NOMO-1 treated with dmso at 0.1 percent for 144 hours (cell line): Measurements from ENCODE around the gene CD68.

Source experiments
- DNase-seq: peaks from one replicate; lab custom pipeline; 2025; ENCODE audit not compliant: unreplicated experiment; lab: John Stamatoyannopoulos, UW

Gene CD68, protein sequence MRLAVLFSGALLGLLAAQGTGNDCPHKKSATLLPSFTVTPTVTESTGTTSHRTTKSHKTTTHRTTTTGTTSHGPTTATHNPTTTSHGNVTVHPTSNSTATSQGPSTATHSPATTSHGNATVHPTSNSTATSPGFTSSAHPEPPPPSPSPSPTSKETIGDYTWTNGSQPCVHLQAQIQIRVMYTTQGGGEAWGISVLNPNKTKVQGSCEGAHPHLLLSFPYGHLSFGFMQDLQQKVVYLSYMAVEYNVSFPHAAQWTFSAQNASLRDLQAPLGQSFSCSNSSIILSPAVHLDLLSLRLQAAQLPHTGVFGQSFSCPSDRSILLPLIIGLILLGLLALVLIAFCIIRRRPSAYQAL

DNA sequence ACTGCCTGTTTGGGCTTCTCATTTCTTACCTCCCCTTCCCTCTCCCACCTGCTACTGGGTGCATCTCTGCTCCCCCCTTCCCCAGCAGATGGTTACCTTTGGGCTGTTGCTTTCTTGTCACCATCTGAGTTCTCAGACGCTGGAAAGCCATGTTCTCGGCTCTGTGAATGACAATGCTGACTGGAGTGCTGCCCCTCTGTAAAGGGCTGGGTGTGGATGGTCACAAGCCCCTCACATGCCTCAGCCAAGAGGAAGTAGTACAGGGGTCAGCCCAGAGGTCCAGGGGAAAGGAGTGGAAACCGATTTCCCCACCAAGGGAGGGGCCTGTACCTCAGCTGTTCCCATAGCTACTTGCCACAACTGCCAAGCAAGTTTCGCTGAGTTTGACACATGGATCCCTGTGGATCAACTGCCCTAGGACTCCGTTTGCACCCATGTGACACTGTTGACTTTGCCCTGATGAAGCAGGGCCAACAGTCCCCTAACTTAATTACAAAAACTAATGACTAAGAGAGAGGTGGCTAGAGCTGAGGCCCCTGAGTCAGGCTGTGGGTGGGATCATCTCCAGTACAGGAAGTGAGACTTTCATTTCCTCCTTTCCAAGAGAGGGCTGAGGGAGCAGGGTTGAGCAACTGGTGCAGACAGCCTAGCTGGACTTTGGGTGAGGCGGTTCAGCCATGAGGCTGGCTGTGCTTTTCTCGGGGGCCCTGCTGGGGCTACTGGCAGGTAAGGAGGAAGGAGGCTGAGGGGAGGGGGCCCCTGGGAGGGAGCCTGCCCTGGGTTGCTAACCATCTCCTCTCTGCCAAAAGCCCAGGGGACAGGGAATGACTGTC is at the start of gene CD68:
TSS of gene CD68 (plus strand) at position 638 of the 833 bp plus-strand sequence. CDS start at position 678, 40 bp downstream.
- DNase-seq = peak; percentile 99

DNA sequence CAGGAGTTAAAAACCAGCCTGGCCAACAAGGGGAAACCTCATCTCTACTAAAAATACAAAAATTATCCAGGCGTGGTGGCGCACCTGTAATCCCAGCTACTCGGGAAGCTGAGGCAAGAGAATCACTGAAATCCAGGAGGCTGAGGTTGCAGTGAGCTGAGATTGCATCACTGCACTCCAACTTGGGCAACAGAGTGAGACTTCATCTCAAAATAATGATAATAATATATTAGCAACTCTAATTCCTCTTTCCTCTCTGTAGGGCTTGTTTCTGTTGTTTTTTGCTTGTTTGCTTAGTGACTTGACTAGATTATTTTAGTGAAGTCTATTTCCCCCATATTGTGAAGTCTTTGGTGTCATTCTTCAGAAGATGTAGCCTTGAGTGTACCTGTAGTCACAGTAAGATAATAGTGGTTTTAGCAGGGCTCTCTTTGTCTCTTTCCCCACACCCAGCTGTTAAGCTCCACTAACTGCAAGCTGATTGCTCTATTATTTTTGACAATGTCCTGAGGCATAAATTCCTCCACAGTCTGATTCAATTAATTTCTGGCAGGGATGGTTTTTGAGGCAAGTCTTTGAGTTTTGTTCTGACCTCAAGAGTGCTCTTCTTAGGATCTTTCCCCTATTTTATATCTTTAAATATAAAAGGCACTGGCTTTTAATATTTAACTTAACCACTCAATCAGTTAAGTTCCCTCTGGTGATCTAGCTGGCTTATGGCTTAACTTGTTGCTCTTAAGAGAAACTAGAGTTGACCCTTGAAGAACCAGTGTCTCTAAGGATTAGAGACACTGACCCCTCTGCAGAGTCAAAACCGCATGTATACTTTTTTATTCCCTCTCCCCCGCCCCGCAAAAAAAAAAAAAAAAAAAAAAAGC is 49.2 kb upstream of the CD68 start:
- DNase-seq = no peak

DNA sequence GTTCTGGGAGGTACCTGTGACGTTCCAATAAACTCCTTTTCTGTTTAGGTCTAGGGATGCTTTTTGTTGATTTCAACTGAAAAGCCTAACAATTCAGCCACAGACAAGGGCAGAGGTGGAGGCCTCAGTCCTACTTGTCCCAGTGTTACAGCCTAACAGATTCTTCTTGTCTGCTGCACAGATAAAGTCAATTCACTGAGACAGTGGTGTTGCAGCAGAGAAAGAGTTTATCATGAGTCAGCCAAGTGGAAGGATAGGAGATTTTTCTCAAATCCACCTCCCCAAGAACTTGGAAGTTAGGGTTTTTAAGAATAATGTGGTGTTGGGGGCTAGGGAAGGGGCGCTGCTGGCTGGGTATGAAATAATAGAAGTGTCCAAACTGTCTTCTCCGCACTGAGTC is 41.4 kb upstream of the CD68 start:
- no peak for DNase-seq

DNA sequence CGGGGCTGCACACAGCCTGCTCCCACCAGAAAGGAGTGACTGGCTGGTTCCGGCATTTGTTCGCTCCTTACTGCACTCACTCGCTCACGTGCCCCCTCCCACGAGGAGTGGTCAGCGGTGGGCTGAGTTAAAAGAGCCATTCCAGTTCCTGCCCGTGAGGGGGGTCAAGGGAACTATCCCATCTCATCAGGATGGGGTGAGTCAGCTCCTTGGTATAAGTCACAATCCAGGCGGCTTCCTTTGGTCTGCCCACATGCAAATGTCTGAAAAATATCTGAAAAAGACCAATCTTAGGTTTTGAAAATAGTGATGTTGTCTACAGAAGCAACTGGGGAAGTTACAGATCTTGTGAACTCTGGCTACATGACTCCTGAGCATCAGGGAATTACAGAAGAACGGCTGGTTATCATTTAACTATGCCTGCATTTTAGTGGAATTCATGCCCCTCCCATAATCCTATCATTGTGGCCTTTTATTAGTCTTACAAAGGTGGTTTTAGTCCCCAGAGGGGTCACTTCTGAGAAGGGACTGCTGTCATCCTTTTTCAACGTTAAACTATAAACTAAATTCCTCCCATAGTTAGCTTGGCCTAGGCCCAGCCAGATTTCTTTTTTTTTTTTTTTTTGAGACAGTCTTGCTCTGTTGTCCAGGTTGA is 40.4 kb upstream of the CD68 start:
- DNase-seq = no peak

DNA sequence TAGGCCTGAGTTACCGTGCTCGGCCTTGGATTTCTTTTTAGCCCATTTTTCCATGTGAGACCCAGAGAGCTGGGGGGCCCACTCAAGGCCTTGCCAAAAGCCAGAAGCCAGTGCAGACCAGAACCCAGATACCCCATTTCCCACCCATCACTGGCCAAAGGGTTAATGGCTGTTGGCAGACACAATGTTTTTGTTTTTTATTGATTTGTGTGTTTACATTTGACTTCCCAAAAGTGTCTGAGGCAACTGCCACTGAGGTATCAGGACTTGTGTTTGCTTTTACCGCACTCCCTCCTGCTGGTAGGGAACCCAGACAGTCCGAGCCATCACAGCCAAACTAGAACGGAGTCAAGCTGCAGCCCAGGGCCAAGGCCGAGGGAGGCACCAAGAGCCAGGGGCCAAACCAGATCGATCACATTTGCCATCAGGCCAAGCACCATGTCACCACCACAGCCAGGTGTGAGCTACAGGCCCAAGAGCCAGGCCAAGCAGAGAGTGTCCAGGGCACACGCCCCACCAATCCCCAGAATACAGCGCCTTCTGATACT is 38.3 kb upstream of the CD68 start:
- no peak for DNase-seq

DNA sequence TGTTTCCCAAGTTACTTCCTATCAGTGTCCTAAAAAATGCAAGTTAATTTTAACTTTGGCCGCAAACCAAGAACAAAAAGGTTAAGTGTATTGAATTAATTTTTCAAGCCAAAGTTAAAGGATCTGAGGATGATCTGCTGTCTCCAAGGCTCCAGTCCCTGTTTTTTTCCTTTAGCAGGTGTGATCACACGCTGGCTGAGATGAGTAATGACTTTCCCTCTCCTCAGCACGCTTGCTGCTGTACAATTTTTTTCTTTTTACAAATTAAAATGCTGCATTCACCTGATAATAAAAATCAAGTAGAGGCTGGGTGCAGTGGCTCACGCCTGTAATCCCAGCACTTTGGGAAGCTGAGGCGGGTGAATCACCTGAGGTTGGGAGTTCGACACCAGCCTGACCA is 34.5 kb upstream of the CD68 start:
- DNase-seq = no peak

DNA sequence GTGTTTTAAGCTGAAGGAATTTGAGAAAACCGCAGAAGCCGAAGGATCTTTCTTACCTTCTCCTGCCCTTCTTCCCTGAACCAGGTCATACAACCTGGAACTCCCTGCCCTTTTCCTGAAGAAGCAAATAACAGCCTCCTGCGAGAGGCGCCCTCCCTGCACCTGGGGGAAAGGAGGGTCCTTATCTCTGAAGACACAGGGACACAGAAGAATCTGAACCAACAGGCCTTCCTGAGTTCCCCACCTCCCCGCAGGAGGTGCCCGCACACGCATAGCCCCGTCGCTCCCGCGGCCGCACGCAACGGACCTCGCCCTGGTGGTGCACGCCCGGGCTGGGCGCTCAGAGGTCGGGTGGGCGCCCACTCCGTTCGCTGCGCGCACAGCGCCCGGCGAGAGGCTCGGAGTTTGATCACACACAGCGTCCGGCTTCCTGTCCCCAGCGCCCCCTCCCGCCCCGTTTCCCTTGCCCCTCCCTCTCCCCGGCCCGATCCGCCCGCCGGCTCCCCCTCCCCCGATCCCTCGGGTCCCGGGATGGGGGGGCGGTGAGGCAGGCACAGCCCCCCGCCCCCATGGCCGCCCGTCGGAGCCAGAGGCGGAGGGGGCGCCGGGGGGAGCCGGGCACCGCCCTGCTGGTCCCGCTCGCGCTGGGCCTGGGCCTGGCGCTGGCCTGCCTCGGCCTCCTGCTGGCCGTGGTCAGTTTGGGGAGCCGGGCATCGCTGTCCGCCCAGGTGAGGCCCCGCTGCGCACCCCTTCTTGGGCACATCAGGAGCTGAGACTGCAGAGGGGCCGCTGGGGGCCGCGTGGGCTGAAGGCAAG is 30.6 kb upstream of the CD68 start, which contains the start of gene TNFSF12:
TSS of gene TNFSF12 (plus strand) at position 474 of the 816 bp plus-strand sequence. CDS start at position 570, 96 bp downstream.
- no peak for DNase-seq

DNA sequence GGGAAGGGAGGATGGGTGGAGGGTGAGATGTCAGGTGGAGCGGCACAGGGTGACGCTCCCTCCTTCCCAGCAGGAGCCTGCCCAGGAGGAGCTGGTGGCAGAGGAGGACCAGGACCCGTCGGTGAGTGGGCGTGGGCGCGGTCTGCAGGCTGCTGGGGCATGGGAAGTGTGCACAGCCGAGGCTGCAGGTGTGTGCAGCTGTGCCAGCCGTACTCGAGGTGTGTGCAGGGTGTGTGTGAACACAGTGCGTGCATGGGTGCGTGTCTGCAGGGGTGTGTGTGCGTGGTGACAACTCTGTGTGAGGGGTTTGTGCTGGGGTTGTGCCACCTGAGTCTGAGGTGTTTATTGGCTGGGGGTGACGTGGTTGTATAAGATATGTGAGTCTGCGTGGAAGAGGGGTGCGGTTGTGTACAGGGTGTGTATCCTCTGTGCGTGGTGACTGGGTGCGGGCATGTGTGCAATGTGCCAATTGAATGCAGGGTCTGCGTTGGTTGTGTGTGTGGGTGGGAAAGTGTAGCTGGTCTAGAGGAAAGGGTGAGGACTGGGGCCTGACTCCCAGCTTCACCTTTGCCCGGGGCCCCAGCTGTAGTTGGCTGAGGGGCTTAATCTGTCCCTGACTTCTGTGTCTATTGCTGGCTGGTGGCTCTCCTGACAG is 29.9 kb upstream of the CD68 start:
- DNase-seq = no peak

DNA sequence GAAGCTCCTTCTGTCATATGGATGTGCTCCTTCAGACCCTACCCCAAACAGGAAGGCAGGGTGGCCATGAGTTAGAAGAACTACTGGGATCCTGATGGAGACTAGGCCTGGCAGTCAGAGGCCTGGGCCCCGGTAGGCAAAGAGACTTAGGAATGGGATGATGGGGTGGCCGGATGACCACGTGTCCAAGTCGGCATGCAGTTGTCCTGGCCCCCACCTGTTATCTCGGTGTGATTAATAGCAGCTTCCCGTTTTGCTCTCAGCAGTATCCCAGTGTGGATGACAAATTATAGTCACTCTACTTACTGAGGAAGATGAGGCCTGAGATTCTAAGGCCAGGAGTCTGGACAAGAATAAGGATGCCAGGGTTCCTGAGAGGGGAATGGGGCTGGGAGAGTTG is 29.1 kb upstream of the CD68 start:
- no peak for DNase-seq

DNA sequence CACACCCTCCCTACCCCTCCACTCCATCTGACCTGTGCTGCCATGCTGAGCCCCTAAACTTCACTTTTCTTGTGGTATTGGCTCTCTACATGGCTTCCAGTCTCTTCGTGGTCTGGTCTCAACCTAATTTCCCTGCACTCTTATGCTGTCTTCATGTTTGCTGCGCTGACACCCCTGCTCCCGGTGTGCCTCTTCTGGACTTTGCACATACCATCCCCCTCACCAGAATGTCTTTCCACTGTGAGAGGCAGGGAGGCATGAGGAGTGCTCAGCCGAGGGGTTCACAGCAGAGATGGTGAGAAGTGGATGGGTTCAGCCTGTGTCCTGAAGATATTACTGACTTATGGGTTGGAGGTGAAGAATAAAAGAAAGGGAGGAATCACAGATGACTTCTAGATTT is 28.0 kb upstream of the CD68 start:
- no peak for DNase-seq

DNA sequence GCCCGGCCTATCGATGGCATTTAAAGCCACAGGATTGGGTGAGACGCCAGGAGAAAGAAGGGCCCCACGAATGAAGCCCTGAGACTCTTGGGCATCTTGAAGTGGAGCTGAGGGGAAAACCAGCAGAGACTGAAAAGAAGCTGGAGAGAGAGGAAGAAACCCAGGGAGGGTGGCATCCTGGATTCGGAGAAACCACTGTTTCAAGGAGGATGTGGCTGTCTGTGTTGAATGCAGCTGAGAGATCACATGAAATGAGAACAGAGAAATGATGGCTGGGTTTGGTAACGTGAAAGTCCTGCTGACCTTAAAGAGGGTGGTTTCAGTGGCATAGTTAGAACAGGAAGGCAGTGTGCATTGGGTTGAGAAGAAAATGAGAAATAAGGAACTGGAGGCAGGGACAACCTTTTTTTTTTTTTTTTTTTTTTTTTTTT is 26.8 kb upstream of the CD68 start:
- DNase-seq = peak; percentile 64

DNA sequence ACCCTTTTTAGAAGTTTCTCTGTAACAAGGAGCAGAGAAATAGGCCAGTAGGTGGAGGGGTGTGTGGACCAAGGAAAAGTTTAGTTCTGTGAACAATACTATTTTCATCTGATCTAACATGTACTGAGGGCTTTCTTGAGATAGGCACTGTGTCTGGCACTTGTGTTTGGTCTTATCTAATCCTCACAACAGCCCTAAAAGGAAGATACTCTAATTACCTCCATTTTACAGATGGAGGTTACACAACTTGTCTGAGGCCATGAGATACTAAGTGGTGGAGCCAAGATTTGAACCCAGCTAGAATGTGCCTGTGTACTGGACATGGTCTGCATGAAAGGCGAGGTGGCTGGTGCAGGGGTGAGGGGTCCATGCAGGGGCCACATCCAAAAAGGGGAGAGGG is 26.1 kb upstream of the CD68 start:
- DNase-seq = no peak

DNA sequence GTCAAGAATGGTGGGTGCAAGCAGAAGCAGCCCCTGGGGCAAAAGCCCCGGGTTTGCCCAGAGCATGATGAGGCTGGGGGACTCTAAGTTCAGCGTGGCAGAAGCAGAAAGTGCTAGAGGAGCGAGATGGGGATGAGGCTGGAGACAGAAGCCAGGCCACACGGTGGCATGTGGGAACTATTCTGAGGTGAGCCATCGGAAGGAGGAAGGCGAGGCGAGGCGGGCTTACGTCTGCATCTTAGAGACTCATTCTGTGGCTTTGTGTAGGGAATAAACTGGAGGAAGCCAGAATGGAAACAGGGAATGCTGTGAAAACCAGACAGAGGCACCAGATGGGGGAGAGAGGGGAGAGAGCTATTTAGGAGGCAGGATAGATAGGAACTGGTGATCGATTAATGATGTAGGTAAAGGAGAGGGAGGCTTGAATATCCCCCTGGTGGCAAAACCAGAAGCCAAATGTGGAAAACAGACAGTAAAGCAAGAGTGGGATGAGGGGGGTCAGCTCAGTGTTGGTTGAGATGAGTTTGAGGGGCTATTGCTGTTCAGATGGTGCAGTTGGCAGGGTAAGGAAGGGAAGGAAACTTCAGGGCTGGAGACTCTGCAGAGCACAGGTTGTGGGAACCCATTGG is 24.0 kb upstream of the CD68 start:
- no peak for DNase-seq

DNA sequence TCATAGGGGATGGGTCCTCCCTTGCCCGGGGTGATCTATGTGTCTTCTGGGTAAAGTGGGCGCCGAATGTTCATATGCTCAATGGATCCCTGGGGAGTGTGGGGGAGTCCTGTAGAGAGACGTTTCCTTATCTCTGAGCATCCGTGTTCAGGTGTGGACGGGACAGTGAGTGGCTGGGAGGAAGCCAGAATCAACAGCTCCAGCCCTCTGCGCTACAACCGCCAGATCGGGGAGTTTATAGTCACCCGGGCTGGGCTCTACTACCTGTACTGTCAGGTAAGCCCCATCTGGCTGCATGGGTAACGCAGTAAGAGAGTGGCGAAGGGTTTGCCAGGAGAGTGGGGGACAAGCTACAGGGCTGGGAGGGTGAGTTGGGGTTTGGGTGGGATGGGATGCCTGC is 22.8 kb upstream of the CD68 start:
- no peak for DNase-seq

DNA sequence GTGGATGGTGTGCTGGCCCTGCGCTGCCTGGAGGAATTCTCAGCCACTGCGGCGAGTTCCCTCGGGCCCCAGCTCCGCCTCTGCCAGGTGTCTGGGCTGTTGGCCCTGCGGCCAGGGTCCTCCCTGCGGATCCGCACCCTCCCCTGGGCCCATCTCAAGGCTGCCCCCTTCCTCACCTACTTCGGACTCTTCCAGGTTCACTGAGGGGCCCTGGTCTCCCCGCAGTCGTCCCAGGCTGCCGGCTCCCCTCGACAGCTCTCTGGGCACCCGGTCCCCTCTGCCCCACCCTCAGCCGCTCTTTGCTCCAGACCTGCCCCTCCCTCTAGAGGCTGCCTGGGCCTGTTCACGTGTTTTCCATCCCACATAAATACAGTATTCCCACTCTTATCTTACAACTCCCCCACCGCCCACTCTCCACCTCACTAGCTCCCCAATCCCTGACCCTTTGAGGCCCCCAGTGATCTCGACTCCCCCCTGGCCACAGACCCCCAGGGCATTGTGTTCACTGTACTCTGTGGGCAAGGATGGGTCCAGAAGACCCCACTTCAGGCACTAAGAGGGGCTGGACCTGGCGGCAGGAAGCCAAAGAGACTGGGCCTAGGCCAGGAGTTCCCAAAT is 22.2 kb upstream of the CD68 start:
- no peak for DNase-seq

DNA sequence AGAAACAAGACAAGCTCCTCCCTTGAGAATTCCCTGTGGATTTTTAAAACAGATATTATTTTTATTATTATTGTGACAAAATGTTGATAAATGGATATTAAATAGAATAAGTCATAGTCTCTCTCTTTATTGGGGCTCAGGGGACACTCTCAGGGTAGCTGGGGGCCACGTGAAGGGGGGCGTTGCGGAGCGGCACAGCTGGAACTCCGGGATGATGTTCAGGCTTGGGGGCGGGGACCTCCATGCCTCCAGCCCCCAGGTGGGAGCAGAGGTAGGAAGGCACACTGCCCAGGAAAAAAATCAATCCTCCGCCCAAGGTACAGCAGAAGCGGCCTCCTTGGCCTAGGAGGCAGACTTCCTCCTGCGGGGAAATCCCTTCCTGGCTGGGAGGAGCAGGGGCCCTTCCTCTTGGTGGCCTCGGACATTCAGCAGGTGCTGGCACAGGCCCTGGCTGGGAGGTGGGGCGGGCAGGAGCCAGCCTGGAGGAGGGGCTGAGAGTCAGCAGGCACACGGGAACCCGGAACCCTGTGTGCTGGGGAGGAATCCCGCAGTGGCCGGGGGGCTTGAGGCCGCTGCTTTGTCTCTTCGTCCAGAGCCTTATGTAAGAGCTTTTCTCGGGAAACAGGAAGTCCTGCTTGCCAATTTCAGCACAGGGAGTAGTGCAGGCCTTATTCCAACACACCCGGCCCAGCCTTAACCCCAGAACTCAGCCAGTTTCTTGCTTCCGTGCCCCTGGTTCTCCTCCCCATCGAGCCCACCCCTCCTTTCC is 21.5 kb upstream of the CD68 start:
- peak; percentile 86 for DNase-seq

DNA sequence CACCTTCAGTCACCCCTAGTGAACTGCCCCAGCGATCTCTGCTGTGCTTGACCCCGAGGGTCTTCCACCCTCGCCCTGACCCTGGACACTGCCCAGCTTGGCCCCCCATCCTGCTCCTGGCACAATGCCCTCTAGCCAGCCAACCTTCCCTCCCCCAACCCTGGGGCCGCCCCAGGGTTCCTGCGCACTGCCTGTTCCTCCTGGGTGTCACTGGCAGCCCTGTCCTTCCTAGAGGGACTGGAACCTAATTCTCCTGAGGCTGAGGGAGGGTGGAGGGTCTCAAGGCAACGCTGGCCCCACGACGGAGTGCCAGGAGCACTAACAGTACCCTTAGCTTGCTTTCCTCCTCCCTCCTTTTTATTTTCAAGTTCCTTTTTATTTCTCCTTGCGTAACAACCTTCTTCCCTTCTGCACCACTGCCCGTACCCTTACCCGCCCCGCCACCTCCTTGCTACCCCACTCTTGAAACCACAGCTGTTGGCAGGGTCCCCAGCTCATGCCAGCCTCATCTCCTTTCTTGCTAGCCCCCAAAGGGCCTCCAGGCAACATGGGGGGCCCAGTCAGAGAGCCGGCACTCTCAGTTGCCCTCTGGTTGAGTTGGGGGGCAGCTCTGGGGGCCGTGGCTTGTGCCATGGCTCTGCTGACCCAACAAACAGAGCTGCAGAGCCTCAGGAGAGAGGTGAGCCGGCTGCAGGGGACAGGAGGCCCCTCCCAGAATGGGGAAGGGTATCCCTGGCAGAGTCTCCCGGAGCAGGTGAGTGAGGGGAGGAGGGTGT is 20.7 kb upstream of the CD68 start, which contains the start of gene TNFSF13:
TSS of gene TNFSF13 (plus strand) at position 207 of the 776 bp plus-strand sequence. CDS start at position 497, 290 bp downstream.
- peak; percentile 88 for DNase-seq
